ENCODE results near the gene ZBTB44.

DNA sequence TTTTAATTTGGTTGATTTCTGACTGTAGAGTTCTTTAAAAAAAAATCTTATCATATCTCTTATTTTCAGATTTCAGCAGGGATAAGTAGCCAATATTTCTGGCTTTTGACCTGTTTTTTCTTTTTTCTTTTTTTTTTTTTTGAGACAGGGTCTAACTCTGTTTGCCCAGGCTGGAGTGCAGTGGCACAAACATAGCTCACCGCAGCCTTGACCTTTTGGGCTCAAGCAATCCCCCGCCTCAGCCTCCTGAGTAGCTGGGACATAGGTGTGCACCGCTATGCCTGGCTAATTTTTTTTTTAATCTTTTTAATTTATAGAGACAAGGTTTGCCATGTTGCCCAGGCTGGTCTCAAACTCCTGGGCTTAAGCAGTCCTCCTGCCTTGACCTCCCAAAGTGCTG is 23.9 kb upstream of the ZBTB44 start:
- no peak for TF ChIP-seq CTCF (IDR thresholded peaks at IDR 0.05; ENCODE audit: borderline replicate concordance, extremely low read depth, low read length, poor library complexity, severe bottlenecking)
- TF ChIP-seq EZH2 (IDR thresholded peaks at IDR 0.05; ENCODE audit: borderline replicate concordance, low read depth, low read length, severe bottlenecking) = no peak

Measured in DND-41 (cell line).